Neuron (in vitro differentiated cells): ENCODE measurements around the gene TADA2A.

Experiments used
- H2AFZ ChIP-seq: one replicate; pipeline ENCODE4 v1.6.1; 2013; ENCODE audit warnings: low read depth, mild to moderate bottlenecking, inconsistent platforms, low read length, moderate library complexity
- H3K27me3 ChIP-seq: one replicate; pipeline ENCODE4 v1.6.1; 2013; ENCODE audit warnings: low read length; ENCODE audit not compliant: insufficient read depth
- H3K36me3 ChIP-seq: one replicate; pipeline ENCODE4 v1.6.1; 2013; ENCODE audit warnings: low read length; ENCODE audit not compliant: insufficient read depth
- H3K4me1 ChIP-seq: one replicate; pipeline ENCODE4 v1.6.1; 2013; ENCODE audit warnings: low read length; ENCODE audit not compliant: insufficient read depth
- H3K4me3 ChIP-seq: 2 replicates; pipeline ENCODE4 v1.5.1; 2013; ENCODE audit warnings: mild to moderate bottlenecking, low read length, moderate library complexity
- H3K9me3 ChIP-seq: one replicate; pipeline ENCODE4 v1.6.1; 2013; ENCODE audit warnings: low read length

The TADA2A gene

DNA sequence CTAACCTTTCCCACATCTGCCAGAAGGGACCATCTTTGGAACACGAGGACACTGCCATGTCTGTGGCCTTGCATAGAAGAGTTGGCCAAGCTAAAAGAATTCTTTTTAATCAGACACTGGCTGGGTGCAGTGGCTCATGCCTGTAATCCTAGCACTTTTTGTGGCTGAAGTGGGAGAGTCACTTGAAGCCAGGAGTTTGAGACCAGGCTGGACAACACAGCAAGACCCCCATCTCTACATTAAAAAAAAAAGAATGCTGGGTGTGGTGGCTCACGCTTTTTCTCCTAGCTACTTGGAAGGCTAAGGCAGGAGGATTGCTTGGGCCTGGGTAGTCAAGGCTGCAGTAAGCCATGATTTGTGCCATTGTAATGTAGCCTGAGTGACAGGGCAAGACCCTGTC lies 73.7 kb downstream of the TADA2A start:
- Histone ChIP-seq H2AFZ (no peak overlapping the region), H3K4me1 (peaks cover 14% of the 10 kb centered on the region), H3K9me3 (no peaks in the 10 kb centered on the region), H3K36me3 (peaks cover 42% of the 10 kb centered on the region), H3K4me3 (no peak overlapping the region), H3K27me3 (no peaks in the 10 kb centered on the region)

DNA sequence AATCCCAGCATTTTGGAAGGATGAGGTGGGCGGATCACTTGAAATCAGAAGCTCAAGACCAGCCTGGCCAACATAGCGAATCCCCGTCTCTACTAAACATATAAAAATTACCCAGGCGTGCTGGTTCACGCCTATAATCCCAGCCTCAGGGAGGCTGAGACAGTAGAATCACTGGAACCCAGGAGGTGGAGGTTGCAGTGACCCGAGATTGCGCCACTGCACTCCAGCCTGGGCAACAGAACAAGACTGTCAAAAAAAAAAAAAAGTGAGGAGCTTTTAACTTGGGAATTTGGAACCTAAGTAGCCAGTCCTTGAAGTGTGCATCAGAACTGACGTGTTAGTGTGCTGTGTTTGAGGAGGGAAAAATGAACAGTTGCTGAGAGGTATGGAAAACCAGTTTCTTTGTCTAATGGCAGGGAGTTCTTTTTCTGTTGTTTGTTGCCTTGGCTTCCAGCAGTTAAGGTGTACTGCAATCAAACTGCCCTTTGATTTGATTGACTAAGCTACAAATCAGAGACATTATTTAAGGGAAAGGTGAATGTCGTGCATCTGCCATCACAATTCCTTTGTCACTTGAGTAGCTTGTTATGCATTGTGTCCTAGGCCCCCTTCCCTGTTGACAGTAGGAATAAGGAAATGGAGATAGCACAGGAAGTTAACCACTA lies 74.4 kb downstream of the TADA2A start:
- peaks cover 36% of the 10 kb centered on the region for H3K36me3 ChIP-seq
- no peaks in the 10 kb centered on the region for H3K27me3 ChIP-seq
- no peak overlapping the region for H3K4me3 ChIP-seq
- no peak overlapping the region for H2AFZ ChIP-seq
- H3K9me3 ChIP-seq: no peaks in the 10 kb centered on the region
- H3K4me1 ChIP-seq: peaks cover 14% of the 10 kb centered on the region

DNA sequence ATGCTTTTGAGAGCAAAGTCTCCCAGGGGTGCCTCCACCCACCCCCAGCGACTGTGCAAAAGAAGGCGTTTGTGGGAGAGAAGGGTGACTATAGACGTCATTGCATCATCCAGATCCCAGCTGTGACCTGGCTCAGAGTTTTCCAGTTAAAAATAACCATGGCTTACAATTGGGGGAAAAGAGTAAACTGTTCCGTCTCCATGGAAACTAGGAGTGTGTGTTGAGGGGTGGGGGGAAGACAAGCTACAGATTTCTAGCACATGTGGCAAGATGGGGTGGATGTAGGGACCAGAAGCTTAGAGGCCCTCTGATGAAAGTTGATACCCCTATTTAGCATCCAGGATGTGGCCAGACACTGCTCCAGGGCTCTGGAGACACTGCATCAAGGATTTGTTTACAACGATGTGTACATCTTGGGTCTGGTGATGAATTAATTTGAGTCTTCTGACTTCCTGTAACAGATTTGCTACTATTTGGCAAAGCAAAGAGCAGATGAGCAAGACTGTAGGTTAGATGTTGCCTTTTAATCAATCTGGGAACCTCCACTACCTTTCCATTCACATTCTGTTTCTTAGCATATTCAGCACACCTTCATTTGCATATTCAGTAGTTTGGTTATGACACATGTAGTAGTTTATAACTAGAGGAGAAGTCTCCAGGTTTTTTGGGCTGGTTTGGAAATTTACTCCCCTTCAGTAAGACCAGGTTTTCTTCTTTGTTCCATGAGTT lies 76.8 kb downstream of the TADA2A start:
- Histone ChIP-seq H3K4me3 (no peak overlapping the region), H2AFZ (no peak overlapping the region)

DNA sequence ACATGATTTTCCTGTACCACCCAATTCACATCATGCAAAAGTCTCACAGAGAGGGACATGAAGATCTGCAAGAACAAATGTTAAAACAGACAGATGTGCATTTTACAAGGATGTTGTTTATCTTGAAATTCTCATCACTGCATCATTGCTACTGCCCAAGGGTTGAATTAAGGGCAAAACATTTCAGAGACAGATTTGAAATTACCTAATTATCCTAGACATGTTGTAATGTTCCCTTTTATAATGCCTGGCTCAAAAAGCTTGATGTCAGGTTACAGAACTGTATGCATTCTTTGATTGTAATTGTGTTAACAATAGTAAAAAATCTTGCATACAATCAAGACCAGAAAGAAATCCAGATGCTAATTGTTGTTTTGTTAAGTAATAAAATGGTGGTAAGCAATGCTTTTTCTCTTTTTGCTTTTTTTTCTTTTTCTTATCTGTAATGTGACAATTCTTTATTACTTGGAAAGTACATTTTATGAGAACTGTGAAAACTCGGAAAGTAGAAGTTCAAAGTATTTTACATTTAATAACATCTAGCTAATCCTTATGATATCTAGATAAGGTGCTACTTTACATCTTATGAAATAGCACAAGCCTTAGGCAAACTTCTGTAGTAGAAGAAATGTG lies 79.4 kb downstream of the TADA2A start:
- peaks cover 25% of the 10 kb centered on the region for H3K4me1 ChIP-seq
- no peaks in the 10 kb centered on the region for H3K36me3 ChIP-seq
- no peaks in the 10 kb centered on the region for H3K9me3 ChIP-seq
- no peak overlapping the region for H3K4me3 ChIP-seq
- no peaks in the 10 kb centered on the region for H3K27me3 ChIP-seq
- H2AFZ ChIP-seq: no peak overlapping the region

More for the DNA sequence above, 76.8 kb downstream of the TADA2A start:
- Histone ChIP-seq H3K4me1 (peaks cover 12% of the 10 kb centered on the region), H3K36me3 (peaks cover 15% of the 10 kb centered on the region), H3K27me3 (no peaks in the 10 kb centered on the region), H3K9me3 (no peaks in the 10 kb centered on the region)

DNA sequence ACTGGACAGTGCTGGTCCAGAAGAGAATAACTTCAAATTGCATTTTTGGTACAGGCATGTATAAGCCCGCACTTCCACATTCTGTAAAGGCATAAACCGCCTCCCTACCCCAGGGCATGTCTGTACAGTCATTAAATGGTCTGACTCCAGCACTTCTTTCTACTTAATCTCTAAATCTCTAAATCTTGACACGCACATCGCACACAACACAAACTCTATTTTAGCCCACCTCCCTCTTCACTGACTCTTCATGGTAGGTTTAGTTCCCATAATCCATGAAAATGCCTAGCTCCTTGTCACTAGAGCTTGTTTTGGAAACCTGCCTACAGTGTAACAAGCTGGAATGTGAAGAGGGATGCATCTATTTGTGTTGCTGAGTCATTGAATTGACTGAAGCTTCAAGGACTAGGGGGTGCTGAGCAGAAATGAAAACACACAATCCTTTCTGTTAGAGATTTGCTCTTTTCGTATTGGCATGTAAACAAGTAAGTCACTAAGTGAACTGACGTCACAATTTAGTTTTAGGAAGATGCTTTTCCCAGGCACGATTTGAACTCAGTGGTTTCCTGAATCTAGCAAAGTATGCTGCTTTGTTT lies 81.4 kb downstream of the TADA2A start:
- H3K9me3 ChIP-seq: no peaks in the 10 kb centered on the region
- no peaks in the 10 kb centered on the region for H3K36me3 ChIP-seq
- no peak overlapping the region for H2AFZ ChIP-seq
- no peak overlapping the region for H3K4me3 ChIP-seq
- peaks cover 40% of the 10 kb centered on the region for H3K4me1 ChIP-seq
- no peaks in the 10 kb centered on the region for H3K27me3 ChIP-seq

DNA sequence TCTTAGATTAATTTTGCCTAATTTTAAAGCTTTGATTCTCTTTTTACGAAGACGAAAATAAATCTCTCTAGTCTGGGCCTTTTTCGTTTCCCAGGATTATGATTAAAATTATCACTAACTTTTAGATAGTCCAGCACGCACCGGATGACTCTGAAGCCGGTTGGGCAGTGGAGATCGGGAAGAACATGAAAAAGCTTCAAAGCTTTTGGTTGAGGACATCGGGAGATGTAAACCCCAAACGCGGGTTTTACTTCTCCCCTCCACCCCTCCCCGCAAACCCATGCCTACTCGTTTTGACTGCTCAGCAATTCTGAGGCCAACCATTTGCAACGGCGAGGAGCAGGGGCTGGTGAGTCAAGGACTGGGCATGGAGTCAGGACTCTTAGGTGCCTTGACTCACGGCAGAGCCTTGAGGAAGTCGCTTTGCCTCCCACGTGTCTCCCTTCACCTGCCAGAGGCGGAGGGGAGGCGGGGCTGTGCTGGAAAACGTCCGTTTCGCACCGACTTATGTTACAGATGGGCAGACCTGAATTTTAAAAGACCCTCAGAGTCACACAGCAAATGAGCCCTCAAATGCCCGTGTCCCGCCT lies 82.0 kb downstream of the TADA2A start:
- no peaks in the 10 kb centered on the region for H3K27me3 ChIP-seq
- H3K36me3 ChIP-seq: no peaks in the 10 kb centered on the region
- H2AFZ ChIP-seq: peak overlapping the region; percentile 98
- peaks cover 35% of the 10 kb centered on the region for H3K4me1 ChIP-seq
- H3K4me3 ChIP-seq: peak overlapping the region; percentile 98
- H3K9me3 ChIP-seq: no peaks in the 10 kb centered on the region

DNA sequence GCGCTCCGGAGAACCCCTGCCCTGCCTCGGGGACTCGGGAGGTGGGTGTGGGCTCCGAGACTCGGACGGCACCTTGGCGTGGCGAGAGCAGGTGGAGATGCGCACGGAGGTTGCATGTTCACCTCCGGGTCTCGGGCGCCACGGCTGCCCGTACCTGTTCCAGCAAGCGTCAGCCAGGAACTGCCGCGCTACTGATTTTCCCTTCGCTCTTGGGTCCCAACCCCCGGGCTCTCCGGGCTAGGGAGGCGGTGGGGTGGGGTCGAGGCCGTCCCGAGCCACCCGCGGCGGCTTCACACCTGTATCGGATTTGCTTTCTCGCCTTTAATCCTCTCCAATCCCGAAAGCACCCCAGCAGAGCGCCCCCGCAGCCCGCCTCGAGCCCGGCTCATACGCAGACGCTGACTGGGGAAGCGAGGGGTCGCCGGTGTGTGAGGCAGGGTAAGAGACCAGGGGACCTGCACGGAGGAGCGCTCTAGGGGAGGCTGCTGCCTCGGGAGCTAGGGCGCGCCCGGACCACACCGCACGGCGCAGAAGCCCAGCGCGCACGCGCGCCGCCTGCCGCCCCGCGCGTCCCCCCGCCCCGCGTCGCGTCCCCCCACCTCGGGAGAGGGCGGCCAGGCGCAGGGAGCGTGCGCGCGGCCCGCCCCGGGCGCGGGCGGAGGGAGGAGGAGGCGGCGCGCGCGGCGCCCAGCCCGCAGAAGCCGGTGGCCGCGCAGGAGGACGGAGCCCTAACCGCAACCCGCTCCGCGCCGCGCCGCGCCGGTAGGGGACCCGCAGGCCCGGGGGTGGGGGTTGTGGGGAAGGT lies 82.7 kb downstream of the TADA2A start, which contains the start of gene DUSP14:
Gene DUSP14 (plus strand): TSS at position 695 of the 805 bp plus-strand sequence. CDS start 22,382 bp downstream, outside the sequence.
- Histone ChIP-seq H3K36me3 (no peaks in the 10 kb centered on the region), H3K4me1 (peaks cover 35% of the 10 kb centered on the region), H2AFZ (peak within 1 kb of the TSS; percentile 98), H3K27me3 (no peaks in the 10 kb centered on the region), H3K9me3 (no peaks in the 10 kb centered on the region), H3K4me3 (peak within 1 kb of the TSS; percentile 98)

DNA sequence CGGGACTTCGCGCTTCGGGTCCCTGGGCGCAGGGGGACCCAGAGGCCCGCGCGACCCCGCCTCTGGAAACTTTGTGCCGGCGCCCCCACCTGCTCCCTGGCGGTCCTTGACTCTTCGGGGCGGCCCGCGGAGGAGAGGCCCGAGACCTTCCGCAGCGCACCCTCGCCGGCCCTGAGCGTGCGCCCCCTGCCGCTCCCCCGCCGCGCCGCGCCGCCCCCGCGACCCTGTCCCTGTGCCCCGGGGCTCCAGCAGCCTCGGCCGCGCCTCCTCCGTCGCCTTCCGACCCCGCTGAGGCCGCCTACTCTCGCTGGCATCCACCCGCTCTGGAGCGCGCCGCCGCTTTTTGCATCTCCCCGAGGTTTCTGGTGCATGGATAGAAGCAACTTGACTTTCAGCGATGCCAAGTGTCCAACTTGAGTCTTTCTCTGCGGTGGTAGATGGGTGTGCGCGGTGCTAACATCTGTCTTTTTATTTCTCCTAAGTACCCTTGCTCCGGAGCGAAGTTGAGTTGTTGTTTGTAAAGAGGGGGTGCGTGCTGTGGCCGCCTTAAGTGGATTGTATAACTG lies 83.4 kb downstream of the TADA2A start:
- Histone ChIP-seq H3K9me3 (no peaks in the 10 kb centered on the region), H2AFZ (peak overlapping the region; percentile 62), H3K4me1 (peaks cover 37% of the 10 kb centered on the region), H3K4me3 (peak overlapping the region; percentile 98), H3K36me3 (no peaks in the 10 kb centered on the region), H3K27me3 (no peaks in the 10 kb centered on the region)

DNA sequence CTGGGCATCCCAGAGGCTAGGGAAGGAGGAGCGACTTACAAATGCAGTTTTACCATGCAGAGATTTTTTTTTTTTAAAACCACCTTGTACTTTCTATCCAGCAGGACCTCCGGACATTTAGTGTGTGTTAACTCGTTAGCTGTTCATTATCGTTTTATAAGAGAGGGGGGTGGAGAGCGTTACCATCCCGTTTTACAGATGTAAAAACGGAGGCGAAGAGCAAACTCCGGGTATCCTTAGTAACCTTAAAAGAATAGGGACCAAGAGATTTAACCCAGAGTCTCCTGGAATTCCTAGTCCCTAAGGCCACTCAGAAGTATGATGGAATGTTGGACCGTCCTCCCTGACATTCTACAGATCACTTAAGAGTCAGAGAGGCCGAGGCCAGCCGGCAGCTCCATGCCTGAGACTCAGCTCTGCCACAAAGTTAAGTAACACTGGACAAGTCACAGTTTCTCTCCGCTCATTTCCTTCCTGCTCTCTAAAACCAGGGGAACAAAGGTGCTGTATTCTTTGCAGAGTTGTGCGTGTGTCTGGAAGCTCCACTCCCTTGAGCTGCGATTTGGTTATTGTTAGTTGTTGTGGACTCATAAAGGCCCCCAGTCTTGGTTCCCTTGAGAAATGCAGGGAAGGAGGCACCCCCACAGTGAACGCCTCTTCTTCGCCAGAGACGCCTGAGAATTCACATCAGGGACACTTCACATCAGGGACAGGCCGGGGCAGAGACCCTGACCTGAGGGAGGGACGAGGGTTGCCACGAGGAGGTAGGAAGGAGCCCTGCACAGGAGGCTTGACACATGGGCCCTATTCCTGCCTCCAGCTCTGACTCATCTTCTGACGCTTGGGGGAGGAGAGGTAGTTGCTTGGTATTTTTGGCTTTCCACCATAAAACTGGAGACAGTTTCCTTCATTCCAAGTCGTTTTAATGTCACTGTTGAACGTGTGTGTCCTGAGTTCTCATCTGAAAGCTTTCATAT lies 84.2 kb downstream of the TADA2A start:
- H3K9me3 ChIP-seq: no peaks in the 10 kb centered on the region
- H3K4me3 ChIP-seq: peak overlapping the region; percentile 98
- H3K27me3 ChIP-seq: no peaks in the 10 kb centered on the region
- H3K36me3 ChIP-seq: no peaks in the 10 kb centered on the region
- H2AFZ ChIP-seq: no peak overlapping the region
- H3K4me1 ChIP-seq: peaks cover 41% of the 10 kb centered on the region

DNA sequence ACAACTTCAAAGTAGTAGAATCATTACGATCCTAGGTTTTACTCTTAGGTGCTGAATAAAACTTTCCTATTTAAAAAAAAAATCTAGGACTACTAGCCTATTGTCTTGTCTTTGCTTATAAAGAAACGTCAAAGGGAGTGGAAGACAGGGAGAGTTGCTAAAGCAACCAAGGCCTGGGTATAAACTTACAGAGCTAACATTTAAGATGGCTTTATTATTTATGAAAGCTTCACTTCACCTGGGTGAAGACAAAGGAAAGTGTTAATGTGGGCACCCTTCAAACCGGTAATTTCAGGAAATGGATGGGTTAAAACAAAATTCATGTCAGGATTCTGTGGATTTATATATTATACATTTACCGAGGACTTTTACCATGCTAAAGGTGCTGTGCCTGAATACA lies 85.5 kb downstream of the TADA2A start:
- Histone ChIP-seq H3K36me3 (no peaks in the 10 kb centered on the region), H3K4me3 (peak overlapping the region; percentile 98), H2AFZ (no peak overlapping the region), H3K9me3 (no peaks in the 10 kb centered on the region), H3K4me1 (peaks cover 41% of the 10 kb centered on the region), H3K27me3 (no peaks in the 10 kb centered on the region)

DNA sequence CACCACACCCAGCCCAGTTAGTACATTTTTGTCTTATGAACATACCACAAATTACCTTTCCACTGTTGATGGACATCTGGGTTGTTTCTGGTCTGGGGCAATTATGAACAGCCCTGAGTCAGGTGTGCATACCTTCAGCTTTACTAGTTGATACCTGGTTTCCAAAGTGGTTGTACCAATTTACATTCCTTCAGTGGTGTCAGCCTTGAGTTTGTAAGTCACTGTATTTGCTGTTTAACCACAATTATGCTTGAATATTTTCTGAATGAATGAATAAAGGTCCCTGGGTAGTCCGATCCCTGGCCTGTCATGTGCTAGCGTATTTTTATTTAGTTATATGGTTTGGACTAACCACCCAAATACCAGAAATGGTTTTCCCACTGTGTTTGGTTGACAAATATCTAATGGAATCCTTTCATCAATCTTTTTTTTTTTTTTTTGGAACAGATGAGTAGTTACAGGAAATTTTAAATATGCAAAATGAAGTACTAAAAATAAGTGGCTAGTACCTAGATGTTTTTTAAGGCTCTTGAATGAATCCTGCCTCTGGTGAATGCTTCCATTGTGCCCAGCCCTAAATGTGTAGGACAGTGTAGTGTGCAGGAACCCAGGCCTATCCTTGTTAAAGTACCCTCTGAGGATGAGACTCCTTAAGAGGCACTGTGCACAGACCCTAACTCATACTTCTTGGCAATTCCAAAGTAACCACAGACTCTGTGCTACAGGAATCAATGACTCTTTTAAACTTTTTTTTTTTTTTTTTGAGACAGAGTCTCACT lies 86.8 kb downstream of the TADA2A start:
- H3K4me1 ChIP-seq: peaks cover 39% of the 10 kb centered on the region
- no peak overlapping the region for H3K4me3 ChIP-seq
- no peaks in the 10 kb centered on the region for H3K9me3 ChIP-seq

More for the DNA sequence above, 86.8 kb downstream of the TADA2A start:
- Histone ChIP-seq H3K27me3 (no peaks in the 10 kb centered on the region), H3K36me3 (no peaks in the 10 kb centered on the region), H2AFZ (no peak overlapping the region)
